ENCODE data around the gene PRAME.
"Not testable (repeated sequence)": the region's sequence is repeated elsewhere in the genome, so short reads cannot be mapped to it uniquely, and the experiment has no call there.

PRAME gene

DNA sequence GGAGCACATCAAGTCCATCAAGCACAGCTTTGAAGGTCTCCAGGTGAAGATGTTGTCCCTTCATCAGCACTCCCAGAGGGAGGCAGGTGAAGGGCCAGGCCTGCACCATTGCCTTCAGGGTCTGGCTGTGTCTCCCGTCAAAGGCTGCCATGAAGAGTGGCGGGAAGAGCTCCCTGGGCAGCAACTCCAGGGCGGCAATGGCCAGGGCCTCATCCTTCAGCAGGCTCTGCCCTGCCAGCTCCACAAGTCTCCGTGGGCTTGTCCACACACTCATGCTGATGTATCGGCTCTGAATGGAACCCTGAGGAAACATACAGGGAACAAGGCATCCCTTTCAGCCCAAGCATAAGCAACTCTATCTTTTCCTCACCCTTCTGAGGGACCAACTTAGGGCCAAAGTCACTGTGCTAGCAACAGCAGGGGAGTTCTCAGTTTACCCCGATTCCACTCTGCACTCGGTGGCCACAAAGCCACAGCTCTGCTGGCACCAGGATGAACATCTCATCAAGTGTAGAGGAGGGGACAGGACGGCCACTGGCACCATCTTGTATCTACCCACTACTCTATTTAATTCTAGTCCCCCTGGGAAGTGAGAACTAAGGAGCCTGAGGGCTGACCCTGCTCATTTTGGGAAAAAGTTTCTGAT lies 8.2 kb downstream of the PRAME start:
- DNase-seq = no peak

- no peak for DNase-seq
Measured at GRCh38 chr22:22548910-22549309, 10.2 kb downstream of the PRAME start.

- no peak for DNase-seq
Measured at GRCh38 chr22:22548317-22548716, 10.7 kb downstream of the PRAME start.

DNA sequence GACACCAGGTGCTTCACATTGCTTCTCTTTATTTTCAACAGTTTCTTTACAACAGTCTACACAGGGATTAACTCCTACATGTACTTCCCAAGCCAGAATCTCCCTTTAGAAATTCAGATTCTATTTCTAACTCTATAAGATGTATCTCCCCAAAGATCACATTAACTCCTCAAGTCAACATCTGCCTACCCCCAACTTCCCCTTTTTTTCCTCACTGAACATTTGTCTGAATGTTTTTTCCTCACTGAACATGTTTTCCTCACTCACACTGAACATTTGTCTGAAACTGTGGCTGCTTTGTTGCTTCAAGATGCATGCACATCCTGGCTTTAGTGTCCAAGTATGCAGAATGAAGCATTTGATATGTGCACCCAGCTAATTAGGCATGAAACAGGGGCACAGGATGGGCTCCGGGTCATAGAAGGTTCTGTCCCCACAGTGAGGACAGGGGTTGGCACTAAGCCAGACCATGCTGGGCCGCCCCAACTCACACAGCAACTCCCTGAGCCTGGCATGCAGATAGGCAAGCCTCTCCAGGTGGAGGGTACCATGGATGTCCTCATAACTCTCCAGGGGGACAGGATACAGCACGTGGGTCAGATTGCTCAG lies 11.3 kb downstream of the PRAME start:
- DNase-seq = no peak

DNA sequence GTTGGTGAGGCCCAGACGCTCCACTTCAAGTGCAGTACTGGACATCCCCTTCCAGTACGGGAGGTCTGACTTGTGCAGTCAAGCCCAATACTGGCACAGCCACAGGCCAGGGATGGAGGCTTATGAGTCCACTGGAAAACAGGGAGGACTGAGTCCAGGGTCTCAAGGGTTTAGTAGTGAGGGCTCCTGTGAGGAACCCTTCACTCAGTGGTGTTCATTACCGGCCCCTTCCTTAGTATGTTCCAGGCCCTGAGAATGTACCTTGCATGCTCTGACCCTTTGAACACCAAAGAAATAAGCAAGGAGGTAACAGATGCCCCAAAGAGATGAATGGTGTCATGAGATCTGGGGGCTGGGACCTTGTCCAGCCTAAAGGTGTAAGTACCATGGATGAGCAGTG lies 11.8 kb downstream of the PRAME start:
- no peak for DNase-seq

DNA sequence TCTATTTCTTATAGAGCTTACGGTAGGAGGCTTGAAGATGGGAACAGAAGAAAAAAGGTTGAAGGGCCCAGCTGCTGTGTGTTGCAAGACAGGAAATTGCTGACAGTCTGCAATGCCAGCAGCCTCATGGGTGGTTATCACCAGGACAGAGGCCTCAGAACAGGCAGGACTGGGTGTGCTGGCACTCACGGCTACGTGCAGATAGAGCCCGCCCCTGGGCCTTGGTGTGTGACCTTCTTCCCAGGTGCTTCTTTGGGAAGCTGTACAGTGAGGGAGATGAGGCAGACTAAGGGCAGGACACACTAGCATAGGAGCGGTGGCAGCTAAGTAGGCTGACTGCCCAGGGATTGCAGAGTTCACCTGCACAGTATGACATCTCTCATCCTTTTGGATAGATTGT lies 12.6 kb downstream of the PRAME start:
- DNase-seq = no peak

GRCh38 chr22:22545084-22545483 lies 14.0 kb downstream of the PRAME start:
- DNase-seq = no peak

DNA sequence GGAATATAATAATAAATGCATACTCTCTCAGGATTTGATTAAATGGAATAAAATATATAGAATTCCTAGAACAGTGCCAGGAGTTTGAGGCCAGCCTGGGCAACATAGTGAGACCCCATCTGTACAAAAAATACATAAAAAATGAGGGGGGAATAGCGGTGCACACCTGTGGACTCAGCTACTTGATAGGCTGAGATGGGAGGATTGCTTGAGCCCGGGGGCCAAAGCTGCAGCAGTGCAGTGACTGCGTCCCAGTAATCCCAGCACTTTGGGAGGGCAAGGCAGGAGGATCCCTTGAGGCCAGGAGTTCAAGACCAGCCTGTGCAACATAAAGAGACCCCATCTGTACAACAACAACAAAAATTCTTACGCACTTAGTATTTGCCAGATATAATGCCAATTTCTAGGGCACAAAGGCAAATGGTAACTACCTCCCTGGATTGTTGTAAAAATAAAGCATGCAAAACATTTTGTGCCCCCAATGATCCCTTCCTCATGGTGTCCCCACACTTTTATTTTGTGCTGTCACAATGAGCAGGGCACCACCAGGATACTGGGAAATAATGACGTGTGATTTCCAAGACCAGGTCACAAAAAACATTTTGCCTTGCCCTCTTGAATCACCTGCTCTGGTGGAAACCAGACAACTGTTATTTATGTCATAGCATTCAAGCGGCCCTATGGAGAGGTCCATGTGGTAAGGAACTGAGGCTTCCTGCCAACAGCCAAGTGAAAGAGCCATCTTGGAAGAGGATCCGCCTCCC lies 20.7 kb downstream of the PRAME start:
- DNase-seq = no peak

DNA sequence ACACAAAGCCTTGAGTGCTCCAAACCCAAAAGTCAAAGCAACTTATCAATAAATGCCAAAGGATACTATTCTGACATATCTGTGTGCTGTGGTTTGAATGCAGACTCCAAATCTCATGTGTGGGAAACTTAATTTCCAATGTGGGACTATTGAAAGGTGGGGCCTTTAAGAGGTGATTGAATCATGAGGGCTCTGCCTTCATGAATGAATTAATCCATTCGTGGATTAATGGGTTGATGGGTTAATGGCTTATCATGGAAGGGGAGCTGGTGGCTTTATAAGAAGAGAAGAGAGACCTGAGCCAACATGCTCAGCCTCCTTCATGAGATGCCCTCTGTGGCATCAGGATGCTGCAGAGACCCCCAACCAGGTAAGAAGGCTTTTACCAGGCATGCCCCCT lies 22.1 kb downstream of the PRAME start:
- no peak for DNase-seq

- no peak for DNase-seq
Measured at GRCh38 chr22:22536515-22536914, 22.6 kb downstream of the PRAME start.

DNA sequence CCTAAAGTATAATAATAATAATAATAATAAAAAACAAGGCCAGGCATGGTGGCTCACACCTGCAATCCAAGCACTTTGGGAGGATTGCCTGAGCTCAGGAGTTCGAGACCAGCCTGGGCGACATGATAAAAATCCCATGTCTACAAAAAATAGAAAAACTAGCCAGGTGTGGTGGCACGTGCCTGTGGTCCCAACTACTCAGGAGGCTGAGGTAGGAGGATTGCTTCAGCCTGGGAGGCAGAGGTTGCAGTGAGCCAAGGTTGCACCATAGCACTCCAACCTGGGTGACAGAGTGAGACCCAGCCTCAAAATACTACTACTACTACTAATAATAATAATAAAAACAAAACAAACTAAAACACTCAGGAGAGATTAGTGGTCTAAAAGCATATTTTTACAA lies 23.4 kb downstream of the PRAME start:
- DNase-seq = no peak

DNA sequence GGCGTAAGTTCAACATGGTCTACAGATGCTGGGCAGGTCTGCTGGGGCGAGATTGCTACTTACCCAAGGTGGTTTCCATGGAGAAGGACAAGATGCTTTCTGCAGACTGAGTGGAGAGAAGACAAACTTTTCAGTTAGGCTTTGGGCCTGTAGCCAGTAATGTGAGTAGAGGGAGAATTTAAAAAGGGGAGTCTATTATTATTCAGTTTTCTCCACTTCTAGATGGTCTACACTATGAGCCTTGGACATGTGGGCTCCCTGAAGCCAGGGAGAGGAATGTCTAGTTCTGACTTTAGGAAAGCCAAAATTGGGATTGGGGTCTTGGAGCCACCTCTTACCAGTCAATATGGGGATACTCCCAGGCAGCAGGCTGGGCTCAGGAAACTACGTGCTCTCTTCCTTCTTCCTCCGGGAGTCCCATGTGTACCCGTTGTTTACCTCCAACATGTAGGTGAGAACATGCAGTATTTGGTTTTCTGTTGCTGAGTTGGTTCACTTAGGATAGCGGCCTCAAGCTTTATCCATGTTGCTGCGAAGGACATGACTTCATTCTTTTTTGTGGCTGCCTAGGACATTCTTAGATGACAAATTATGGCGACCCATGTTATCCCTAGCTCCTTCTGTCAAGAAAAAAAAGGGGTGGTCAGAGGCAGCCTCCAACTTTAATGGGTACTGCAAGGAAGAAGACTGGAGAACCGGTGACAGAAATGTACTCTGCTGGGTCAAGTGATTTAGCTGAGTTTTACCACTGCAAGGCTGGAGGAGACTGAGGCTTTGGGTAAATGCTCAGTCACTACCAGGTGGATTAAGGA lies 24.3 kb downstream of the PRAME start:
- DNase-seq = no peak

DNA sequence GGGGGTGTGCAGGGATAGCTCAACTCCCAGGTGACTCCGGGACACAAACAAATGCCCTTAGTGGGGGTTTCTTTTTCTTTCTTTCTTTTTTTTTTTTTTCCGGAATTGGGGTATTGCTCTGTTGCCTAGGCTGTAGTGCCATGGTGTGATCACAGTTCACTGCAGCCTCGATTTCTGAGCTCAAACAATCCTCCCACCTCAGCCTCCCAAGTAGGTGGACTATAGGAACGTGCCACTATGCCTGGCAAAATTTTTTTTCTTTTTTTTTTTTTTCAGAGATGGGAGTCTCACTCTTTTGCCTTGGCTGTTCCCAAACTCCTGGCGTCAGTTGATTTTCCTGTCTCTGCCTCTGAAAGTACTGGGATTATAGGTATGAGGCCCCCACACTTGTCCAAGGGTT lies 25.2 kb downstream of the PRAME start:
- no peak for DNase-seq

GRCh38 chr22:22533417-22533816 lies 25.6 kb downstream of the PRAME start:
- DNase-seq = no peak

GRCh38 chr22:22532547-22533071 lies 26.5 kb downstream of the PRAME start:
- DNase-seq = not testable (repeated sequence)

DNA sequence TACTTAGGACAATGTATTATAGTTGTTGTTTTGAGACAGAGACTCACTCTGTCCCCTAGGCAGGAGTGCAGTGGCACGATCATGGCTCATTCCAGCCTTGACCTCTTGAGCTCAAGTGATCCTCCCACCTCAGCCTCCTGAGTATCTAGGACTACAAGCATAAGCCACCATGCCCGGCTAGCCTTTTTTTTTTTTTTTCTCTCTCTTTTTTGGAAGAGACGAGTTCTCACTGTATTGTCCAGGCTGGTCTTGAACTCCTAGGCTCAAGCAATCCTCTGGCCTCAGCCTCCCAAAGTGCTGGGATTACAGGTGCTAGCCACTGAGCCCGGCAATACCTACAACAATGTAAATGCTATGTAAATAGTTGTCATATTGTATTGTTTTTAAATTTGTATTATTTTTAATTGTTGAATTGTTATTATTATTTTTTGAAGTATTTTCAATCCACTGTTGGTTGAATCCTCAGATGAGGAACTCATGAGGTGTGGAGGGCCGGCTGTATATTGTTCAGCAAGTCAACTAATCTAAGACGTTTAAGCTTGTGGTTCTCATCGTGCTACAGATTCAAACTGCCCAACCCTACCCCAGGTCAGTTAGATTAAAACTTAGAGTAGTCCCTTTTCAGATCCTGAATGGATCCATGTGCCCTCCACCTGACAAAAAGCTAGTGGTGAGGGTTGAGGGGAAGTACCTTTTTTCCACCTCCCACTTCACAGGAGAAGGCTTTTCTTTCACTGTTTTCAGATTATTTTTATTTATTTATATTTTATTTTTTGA lies 27.1 kb downstream of the PRAME start:
- DNase-seq = no peak

DNA sequence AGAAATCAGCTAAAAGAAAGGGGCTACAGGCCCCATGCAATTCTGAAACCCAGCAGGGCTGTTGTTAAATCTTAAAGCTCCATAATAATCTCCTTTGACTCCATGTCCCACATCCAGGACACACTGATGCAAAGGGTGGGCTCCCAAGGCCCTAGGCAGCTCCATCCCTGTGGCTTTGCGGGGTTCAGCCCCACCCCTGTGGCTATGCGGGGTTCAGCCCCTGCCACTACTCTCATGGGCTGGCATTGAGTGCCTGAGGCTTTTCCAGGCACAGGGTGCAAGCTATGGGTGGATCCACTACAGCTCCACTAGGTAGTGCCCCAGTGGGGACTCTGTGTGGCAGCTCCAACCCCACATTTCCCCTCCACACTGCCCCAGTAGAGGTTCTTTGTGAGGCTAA lies 30.3 kb downstream of the PRAME start:
- no peak for DNase-seq

DNA sequence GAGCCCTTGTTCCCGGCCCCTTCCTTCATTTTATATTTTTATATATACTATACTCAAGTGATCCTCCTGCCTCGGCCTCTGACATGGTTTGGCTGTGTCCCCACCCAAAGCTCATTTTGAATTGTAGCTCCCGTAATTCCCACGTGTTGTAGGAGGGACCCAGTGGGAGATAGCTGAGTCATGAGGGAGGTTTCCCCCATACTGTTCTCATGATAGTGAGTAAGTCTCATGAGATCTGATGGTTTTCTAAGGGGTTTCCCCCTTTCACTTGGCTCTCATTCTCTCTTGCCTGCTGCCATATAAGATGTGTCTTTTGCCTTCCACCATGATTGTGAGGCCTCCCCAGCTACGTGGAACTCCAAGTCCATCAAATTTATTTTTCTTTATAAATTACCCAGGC lies 31.8 kb downstream of the PRAME start:
- no peak for DNase-seq

- no peak for DNase-seq
Measured at GRCh38 chr22:22526125-22526912, 32.7 kb downstream of the PRAME start.

DNA sequence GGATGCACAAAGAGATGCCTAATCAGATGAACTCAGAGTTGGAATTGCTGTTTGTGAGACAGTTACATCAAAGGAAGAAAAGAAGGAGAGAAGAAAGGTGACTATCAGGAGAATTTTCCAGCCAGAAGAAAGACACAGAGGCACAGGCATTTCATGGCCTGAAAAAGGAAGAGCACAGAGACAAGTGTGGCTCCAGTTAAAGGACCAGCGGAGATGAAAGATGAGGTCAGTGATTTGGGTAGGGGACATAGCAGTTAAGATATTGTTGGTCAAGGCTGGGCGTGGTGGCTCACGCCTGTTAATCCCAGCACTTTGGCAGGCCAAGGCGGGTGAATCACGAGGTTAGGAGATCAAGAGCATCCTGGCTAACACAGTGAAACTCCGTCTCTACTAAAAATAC lies 35.6 kb downstream of the PRAME start:
- no peak for DNase-seq

GRCh38 chr22:22521631-22522030 lies 37.4 kb downstream of the PRAME start:
- no peak for DNase-seq
